HG02970 (cell line): ENCODE data around the gene TOM1L2.

Experiments
- ATAC-seq: cut with Tn5 transposase; IDR thresholded peaks from one replicate; pipeline ENCODE4 v1.9.1; 2021; ENCODE audit warnings: mild to moderate bottlenecking, moderate library complexity, moderate number of reproducible peaks; ENCODE audit not compliant: unreplicated experiment, low FRiP score

The TOM1L2 gene

GRCh38 chr17:17857496-17857895 lies 114.7 kb downstream of the TOM1L2 start:
- ATAC-seq: no peak

- no peak for ATAC-seq
These were observed 115.8 kb downstream of the TOM1L2 start for GRCh38 chr17:17856386-17856785.

GRCh38 chr17:17855976-17856375 lies 116.2 kb downstream of the TOM1L2 start:
- ATAC-seq: no peak

- no peak for ATAC-seq
These were observed 118.3 kb downstream of the TOM1L2 start for GRCh38 chr17:17853811-17854447.

GRCh38 chr17:17852930-17853329 lies 119.3 kb downstream of the TOM1L2 start:
- no peak for ATAC-seq

GRCh38 chr17:17851103-17852002 lies 120.8 kb downstream of the TOM1L2 start:
- no peak for ATAC-seq

GRCh38 chr17:17849845-17850373 lies 122.3 kb downstream of the TOM1L2 start:
- ATAC-seq: no peak

GRCh38 chr17:17849147-17849820 lies 122.9 kb downstream of the TOM1L2 start:
- no peak for ATAC-seq

GRCh38 chr17:17848311-17849082 lies 123.7 kb downstream of the TOM1L2 start:
- ATAC-seq: no peak

GRCh38 chr17:17847726-17848125 lies 124.5 kb downstream of the TOM1L2 start:
- ATAC-seq: no peak

- ATAC-seq: no peak
These were observed 125.0 kb downstream of the TOM1L2 start for GRCh38 chr17:17847118-17847689.

GRCh38 chr17:17846645-17847044 lies 125.6 kb downstream of the TOM1L2 start:
- ATAC-seq: no peak

- ATAC-seq: no peak
These were observed 126.2 kb downstream of the TOM1L2 start for GRCh38 chr17:17846003-17846402.

GRCh38 chr17:17845046-17845775 lies 127.0 kb downstream of the TOM1L2 start:
- ATAC-seq: no peak

- no peak for ATAC-seq
These were observed 127.7 kb downstream of the TOM1L2 start for GRCh38 chr17:17844500-17844899.

GRCh38 chr17:17844079-17844478 lies 128.1 kb downstream of the TOM1L2 start:
- no peak for ATAC-seq

GRCh38 chr17:17843096-17843495 lies 129.1 kb downstream of the TOM1L2 start:
- no peak for ATAC-seq

GRCh38 chr17:17842111-17842876 lies 129.9 kb downstream of the TOM1L2 start:
- no peak for ATAC-seq
